HG02759 (cell line): Measurements from ENCODE around the gene PGA3.
"Not testable (repeated sequence)": the region's sequence is repeated elsewhere in the genome, so short reads cannot be mapped to it uniquely, and the experiment has no call there.

Experiments
- ATAC-seq: cut with Tn5 transposase; IDR thresholded peaks from one replicate; pipeline ENCODE4 v1.9.1; 2021; ENCODE audit warnings: mild to moderate bottlenecking, moderate library complexity; ENCODE audit not compliant: unreplicated experiment

Gene PGA3

DNA sequence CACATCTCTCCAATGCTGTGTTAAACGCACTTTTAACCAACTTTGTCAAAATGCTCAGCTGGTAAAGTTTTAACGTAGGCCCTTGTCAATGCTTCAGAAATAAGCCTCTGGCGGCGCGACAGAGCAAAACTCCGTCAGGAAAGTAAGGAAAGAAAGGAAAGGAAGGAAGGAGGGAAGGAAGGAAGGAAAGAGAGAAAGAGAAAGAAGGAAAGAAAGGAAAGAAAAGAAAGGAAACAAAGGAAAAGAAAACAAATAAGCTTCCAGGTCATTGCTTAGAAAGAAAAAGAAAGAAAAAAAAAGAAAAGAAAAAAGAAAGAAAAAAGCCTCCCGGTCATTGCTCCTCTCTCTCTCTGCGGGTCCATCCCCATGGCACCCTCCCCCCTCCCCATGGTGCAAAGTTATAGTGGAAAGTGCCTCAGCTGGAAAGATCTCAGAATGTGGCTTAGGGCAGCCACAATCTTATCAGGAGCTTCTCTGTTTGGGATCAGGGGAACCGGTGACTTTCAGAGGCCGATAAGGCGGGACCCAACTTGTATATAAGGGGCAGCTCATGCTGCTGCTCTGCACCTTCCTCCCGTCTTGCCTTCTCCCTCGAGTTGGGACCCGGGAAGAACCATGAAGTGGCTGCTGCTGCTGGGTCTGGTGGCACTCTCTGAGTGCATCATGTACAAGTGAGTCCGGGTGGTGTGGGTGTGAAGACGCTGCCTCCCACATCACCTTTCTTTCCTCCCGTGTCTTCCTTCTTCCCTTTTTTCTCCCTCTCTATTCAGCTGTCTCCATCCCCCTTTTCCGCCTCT is at the start of gene PGA3:
PGA3 (plus strand) TSS at position 566 of the 797 bp plus-strand sequence; CDS start at position 616, 50 bp downstream.
- ATAC-seq, result not testable (repeated sequence)

DNA sequence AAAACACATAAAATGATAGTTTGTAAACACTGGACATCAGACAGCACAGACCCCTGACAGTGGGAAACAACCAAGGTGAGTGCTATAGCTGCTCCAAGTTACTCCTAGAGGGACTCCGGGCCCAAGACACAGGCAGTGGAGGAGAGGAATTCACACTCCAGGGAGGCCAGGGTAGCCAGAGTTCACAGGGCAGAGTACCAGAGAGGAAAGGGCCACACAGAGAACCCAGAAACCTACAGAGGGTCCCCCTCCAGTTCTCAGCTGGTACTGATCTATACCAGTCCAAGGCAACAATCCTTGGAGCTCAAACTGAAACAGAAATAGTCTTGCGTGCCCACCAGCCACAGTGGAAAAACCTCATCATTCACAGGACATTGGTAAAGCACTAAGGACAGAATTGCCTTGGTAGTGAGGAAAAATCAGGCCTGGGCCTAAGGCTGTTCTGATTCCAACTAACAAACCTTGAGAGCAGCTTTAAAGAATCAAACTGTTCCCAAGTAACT is 49.7 kb upstream of the PGA3 start:
- no peak for ATAC-seq

- ATAC-seq, result no peak
These were observed 48.8 kb upstream of the PGA3 start for GRCh38 chr11:61154528-61154927.

DNA sequence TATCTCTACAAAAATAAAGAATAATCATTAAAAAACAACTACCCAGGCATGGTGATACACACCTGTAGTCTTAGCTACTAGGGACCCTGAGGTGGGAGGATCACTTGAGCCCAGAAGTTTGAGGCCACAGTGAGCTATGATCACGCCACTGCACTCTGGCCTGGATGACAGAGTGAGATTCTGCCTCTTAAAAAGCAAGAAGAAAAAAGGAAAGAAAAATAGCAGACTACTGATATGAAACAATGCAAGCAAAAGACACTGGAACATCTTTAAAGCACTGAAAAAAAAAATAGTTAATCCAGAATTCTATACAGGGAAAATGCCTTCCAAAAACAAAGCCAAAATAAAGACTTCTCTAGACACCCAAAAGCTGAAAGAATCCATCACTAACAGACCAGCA is 48.0 kb upstream of the PGA3 start:
- ATAC-seq, result no peak

DNA sequence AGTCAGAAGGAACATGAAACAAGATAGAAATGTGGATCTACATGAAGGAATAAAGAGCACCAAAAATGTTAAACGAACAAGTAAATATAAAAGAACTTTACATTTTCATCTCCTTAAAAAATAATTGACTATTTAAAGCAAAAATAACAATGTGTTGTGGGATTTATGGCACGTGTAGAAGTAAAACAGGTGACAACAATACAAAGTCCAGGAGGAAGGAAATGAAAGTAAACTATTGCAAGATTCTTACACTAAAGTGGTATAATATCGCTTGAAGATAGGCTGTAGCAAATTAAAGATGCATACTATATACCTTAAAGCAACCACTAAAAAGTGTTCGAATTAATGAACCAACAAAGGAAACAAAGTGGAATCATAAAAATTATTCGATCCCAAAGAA is 47.6 kb upstream of the PGA3 start:
- ATAC-seq, result no peak

DNA sequence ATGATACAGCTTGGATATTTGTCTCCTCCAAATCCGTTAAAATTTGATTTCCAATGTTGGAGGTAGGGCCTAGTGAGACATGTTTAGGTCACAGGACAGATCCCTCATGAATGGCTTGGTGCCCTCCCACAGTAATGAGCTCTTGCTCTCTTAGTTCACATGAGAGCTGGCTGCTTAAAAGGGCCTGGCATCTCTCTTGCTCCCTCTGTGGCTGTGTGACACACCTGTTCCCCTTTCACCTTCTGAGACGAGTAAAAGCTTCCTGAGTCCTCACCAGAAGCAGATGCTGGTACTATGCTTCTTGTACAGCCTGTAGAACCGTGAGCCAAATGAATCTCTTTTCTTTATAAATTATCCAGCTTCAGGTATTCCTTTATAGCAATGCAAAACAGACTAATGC is 45.6 kb upstream of the PGA3 start:
- no peak for ATAC-seq

DNA sequence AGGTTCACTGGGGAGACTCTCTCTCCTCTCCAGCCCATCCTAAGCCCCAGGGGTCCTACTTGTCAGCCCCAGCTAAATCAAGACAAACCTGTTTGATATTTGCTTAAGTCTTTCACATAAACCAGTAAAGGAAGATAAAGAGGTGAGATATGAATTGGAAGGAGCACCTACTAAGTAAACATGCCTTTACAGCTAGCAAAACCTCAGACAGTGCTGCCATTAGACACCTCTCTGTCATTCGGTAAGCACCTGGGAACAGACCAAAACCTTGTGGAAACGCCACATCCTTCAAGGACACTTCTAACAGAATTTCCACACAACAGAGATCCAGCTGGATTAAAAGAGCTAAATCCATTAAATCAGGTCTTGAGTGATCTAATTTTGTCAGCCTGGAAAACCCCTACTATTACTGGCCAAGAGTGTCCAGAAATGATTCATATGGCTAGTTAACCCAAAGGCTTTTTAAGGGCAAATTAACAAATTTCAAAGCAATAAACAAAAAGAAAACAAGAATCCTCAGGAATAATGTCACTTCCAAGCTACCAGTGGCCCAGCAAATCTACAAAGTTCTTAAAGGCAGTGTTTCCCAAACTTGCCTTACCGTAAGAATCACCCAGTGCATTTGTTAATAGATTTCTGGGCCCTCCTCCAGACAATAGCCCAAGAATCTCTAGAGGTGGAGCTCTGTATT is 44.5 kb upstream of the PGA3 start:
- no peak for ATAC-seq

GRCh38 chr11:61160487-61161189 is 42.7 kb upstream of the PGA3 start:
- no peak for ATAC-seq

DNA sequence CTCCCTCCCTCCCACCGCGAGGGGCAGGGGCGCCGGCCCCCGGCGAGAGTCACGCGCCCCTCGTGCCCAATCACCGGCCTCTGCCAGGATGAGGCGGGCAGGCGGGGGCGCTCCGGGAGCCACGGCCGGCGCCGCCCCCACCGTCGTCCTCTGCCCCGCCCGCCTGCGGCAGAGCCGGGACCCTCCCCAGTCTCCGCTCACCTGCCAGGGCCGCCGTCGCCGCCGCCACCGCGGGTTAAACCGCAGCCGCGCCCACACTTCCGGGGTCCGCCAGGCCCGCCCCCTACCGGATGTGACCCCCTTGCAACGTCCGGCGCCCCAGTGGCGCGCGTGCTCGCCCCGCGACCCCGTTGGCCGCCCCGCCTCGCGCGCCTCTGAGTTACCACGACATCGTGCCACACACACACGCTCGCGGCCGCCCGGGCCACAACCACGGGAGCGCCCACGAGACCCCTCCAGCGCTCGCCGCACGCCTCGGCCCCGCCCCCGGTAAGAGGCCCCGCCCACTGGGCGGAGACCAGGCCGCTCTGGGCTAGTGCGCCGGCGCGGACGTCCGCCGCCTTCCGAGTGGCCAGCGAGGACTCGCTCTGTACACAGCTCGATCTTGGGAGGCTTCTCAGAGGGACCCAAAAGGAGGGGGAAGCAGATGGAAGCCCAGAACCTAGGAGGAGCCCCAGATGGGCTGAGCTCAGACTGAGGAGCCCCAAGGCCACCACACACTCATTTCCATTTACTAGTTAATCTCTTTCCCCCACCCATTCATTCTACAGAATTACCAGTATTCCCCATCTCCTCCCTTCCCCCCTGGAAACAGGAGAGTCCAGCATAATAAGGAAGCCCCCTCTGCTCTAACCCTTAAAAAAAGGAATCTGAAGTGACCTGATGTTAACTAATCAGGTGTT is 41.9 kb upstream of the PGA3 start, which contains the start of gene VPS37C:
VPS37C (minus strand) TSS at position 237 of the 902 bp plus-strand sequence. CDS start 22,597 bp downstream, outside the sequence.
- peak; percentile 79 for ATAC-seq

GRCh38 chr11:61162092-61162941 is 41.0 kb upstream of the PGA3 start:
- no peak for ATAC-seq

DNA sequence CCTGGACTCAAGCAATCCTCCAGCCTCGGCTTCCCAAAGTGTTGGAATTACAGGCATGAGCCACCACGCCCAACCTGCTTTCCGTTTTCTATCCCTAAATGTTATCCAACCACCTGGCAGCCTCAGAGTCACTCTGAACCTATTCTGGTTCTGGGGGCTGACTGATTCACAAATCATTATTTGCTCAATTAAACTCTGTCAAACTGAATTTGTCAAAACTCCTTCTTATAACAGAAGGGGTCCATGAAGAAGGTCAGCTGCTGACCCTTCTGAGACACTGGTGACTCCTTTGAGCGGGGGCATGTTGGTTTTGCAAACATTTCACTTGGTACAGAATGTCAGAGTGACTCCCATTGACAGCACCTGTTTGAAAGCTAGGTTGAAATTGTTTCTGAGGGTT is 40.3 kb upstream of the PGA3 start:
- ATAC-seq, result no peak

- ATAC-seq, result no peak
These were observed 39.4 kb upstream of the PGA3 start for GRCh38 chr11:61163714-61164605.

GRCh38 chr11:61164606-61165424 is 38.5 kb upstream of the PGA3 start:
- no peak for ATAC-seq

DNA sequence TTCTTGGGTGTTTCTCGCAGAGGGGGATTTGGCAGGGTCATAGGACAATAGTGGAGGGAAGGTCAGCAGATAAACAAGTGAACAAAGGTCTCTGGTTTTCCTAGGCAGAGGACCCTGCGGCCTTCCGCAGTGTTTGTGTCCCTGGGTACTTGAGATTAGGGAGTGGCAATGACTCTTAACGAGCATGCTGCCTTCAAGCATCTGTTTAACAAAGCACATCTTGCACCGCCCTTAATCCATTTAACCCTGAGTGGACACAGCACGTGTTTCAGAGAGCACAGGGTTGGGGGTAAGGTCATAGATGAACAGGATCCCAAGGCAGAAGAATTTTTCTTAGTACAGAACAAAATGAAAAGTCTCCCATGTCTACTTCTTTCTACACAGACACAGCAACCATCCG is 37.5 kb upstream of the PGA3 start:
- ATAC-seq, result not testable (repeated sequence)

DNA sequence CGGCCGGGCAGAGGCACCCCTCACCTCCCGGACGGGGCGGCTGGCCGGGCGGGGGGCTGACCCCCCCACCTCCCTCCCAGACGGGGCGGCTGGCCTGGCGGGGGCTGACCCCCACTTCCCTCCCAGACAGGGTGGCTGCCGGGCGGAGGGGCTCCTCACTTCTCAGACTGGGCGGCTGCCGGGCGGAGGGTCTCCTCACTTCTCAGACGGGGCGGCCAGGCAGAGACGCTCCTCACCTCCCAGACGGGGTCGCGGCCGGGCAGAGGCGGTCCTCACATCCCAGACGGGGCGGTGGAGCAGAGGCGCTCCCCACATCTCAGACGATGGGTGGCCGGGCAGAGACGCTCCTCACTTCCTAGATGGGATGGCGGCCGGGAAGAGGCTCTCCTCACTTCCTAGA is 37.0 kb upstream of the PGA3 start:
- ATAC-seq, result not testable (repeated sequence)

DNA sequence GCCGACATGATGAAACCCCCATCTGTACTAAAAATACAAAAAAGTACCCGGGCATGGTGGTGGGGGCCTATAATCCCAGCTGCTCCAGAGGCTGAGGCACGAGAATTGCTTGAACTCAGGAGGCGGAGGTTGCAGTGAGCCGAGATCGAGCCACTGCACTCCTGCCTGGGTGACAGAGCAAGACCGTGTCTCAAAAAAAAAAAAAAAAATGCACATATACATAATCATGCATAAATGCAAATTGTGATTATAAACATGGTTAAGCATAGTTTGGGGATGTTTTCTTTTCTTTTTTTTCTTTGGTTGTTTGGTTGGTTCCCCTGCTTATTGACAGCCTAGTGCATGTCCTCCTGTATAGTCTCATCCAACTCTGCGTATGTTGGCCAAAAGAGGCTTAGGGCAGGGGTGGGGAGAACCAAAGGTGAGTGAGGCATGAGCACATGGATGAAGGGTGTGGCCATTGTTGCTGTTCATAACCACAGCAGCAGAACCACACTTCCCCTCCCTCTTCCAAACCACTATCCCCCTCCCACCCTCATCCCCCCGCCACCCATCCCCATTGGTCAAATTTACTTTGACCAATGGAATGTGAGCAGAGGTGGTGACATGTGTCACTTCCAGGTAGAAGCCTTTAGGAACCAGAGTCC is 35.1 kb upstream of the PGA3 start:
- no peak for ATAC-seq

DNA sequence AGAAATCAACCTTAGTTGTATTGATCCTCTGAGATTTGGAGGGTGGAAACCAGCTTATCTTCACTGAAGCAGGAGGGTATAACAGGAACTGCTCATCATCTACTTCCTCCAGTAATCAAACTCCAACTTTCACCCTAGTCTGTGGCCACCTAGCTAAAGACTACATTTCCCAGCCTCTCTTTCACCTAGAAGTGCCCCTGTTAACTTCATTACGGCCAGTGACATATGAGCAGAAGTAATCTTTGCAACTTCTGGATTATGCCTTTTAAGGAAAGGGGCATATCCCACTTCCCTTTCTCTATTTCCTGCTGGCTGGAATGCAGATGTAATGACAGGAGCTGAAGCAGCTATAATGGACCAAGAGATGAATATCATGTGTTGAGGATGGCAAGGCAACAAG is 34.5 kb upstream of the PGA3 start:
- no peak for ATAC-seq
